ENCODE measurements around the gene ACTN4. TPM values are rescaled to one million over a fixed set of nuclear protein-coding genes. Genes with fewer than 3 reads are reported as not detected.

ACTN4 gene
- polyA plus RNA-seq, 2 of the 4 experiments (the other 2 are of a cell fraction): 605 to 967 TPM

GRCh38 chr19:38635483-38636399, 11.7 kb upstream of the ACTN4 start (continued):
- TF ChIP-seq TFCP2L1 (CRISPR knock-in tag; IDR thresholded peaks at IDR 0.05) (no peak), POLR2AphosphoS2 (conservative IDR thresholded peaks at IDR 0.05; ENCODE audit: low read length) (0 out of 2 replicates have a peak, but pooled peaks have one; percentile 30), RAD21 (conservative IDR thresholded peaks at IDR 0.05 in 1 of 2, IDR thresholded peaks at IDR 0.05 in 1 of 2) (no peak; a peak in 1 of 5 replicates)

GRCh38 chr19:38638461-38638860, 9.0 kb upstream of the ACTN4 start:
- no peak for DNase-seq (ENCODE audit: low read depth in 1 of 2, low spot score in 1 of 2)
- Histone ChIP-seq H3K27ac (peak overlapping the region in 1 of 2 experiments; percentile 45; a peak in 3 of 6 replicates), H3K4me3 (no peak overlapping the region), H3K9me3 (no peaks in the 10 kb centered on the region), H3K4me2 (no peak overlapping the region), H3K4me1 (peaks cover 40% of the 10 kb centered on the region)
- peak; percentile 82; the same call in 1 of the 2 replicates for TF ChIP-seq POLR2AphosphoS2 (conservative IDR thresholded peaks at IDR 0.05; ENCODE audit: low read length)
- no peak for TF ChIP-seq NPAS2 (CRISPR knock-in tag; IDR thresholded peaks at IDR 0.05; ENCODE audit: borderline replicate concordance)
- ATAC-seq: no peak
- no peak for FAIRE-seq
- ChIA-PET CTCF (interaction anchor here (0.6 to 11.7 kb wide), 21 partner anchors 8 to 352 kb away, joined by 3 to 172 read pairs (median 31); partner anchors contain the start of genes ACTN4, EIF3K, FAM98C and MAP4K1), POLR2A (interaction anchor here (1.0 to 2.1 kb wide), 3 partner anchors 9 to 45 kb away, joined by 3 to 9 read pairs (median 3); partner anchors contain the start of gene ACTN4)
- 95% methylated on average over 3 of the region's 3 CpGs for WGBS (ENCODE audit: missing lambda C conversion rate)

GRCh38 chr19:38639679-38640078, 7.8 kb upstream of the ACTN4 start:
- Histone ChIP-seq H3K27ac (peak overlapping the region in 1 of 2 experiments; percentile 56; a peak in 3 of 6 replicates), H3K4me2 (no peak overlapping the region), H3K4me3 (no peak overlapping the region), H3K9me3 (no peaks in the 10 kb centered on the region), H3K4me1 (peaks cover 44% of the 10 kb centered on the region)
- ChIA-PET CTCF (interaction anchor here (1.0 to 11.7 kb wide), 17 partner anchors 7 to 290 kb away, joined by 3 to 172 read pairs (median 9); partner anchors contain the start of genes ACTN4, EIF3K, FAM98C and MAP4K1), POLR2A (interaction anchor here (0.6 to 2.1 kb wide), 4 partner anchors 8 to 52 kb away, joined by 3 to 9 read pairs (median 4); partner anchors contain the start of gene ACTN4)
- FAIRE-seq (no peak), DNase-seq (ENCODE audit: low read depth in 1 of 2, low spot score in 1 of 2) (no peak), ATAC-seq (0 out of 6 replicates have a peak, but pooled peaks of 1 of the 2 experiments have one; percentile 1)
- WGBS (ENCODE audit: missing lambda C conversion rate): 81% methylated on average over 2 of the region's 2 CpGs
- TF ChIP-seq JUN (IDR thresholded peaks at IDR 0.05) (0 out of 5 replicates have a peak, but pooled peaks of 1 of the 2 experiments have one; percentile 12), RFX5 (IDR thresholded peaks at IDR 0.05) (no peak)

- WGBS (ENCODE audit: missing lambda C conversion rate): 87% methylated on average over 4 of the region's 4 CpGs
- ChIA-PET CTCF (interaction anchor here (0.9 to 11.7 kb wide), 16 partner anchors 6 to 289 kb away, joined by 3 to 172 read pairs (median 7); partner anchors contain the start of genes ACTN4, EIF3K, FAM98C and MRPS12), POLR2A (interaction anchor here (0.7 kb wide), 1 partner anchor 18 kb away, joined by 3 read pairs; no protein-coding TSS in a partner anchor)
- no peak for FAIRE-seq
- no peak overlapping the region for H3K4me3 ChIP-seq
- 0 out of 6 replicates have a peak, but pooled peaks of 1 of the 2 experiments have one; percentile 9 for ATAC-seq
- peak overlapping the region in 1 of 2 experiments; percentile 56; a peak in 3 of 6 replicates for H3K27ac ChIP-seq
- DNase-seq (ENCODE audit: low read depth in 1 of 2, low spot score in 1 of 2): no peak
- TF ChIP-seq NFE2L2 (conservative IDR thresholded peaks at IDR 0.05; ENCODE audit: low read length): no peak
- no peak for TF ChIP-seq HEYL (CRISPR knock-in tag; IDR thresholded peaks at IDR 0.05)
- TF ChIP-seq BCL3 (IDR thresholded peaks at IDR 0.05): no peak
- TF ChIP-seq EHMT2 (IDR thresholded peaks at IDR 0.05; ENCODE audit: low read depth): no peak
- TF ChIP-seq USF2 (IDR thresholded peaks at IDR 0.05): no peak
- no peak for TF ChIP-seq PBX3 (IDR thresholded peaks at IDR 0.05)
- TF ChIP-seq HOXA7 (CRISPR knock-in tag; IDR thresholded peaks at IDR 0.05): no peak
- TF ChIP-seq EP300 (IDR thresholded peaks at IDR 0.05): no peak
- TF ChIP-seq FOXS1 (CRISPR knock-in tag; IDR thresholded peaks at IDR 0.05): no peak
- no peak for TF ChIP-seq RFX5 (IDR thresholded peaks at IDR 0.05)
- TF ChIP-seq CHD4 (IDR thresholded peaks at IDR 0.05; ENCODE audit: borderline replicate concordance): no peak
- TF ChIP-seq KDM1A (IDR thresholded peaks at IDR 0.05; ENCODE audit: low read depth): no peak
- no peak for TF ChIP-seq MAFK (IDR thresholded peaks at IDR 0.05; ENCODE audit: partially characterized antibody)
- no peak for TF ChIP-seq JUNB (IDR thresholded peaks at IDR 0.05)
- H3K4me1 ChIP-seq: peaks cover 47% of the 10 kb centered on the region
- H3K4me2 ChIP-seq: no peak overlapping the region
- no peaks in the 10 kb centered on the region for H3K9me3 ChIP-seq
These were observed 7.1 kb upstream of the ACTN4 start for GRCh38 chr19:38640368-38640767.
